Subcutaneous adipose tissue (tissue), 4 donors: Measurements from ENCODE around the gene RAB37. TPM values are rescaled to one million over a fixed set of nuclear protein-coding genes. Genes with fewer than 3 reads are reported as not detected.

Experiments used
- total RNA-seq, 4 donors: library from RNA; depleted of rRNA; stranded (reverse); fragments of >200 nt; gene quantifications; one replicate each; pipeline ENCODE4 v1.1.0, GENCODE V29; 2016
- TF ChIP-seq, protein P1 (sequence below): fragments of 450-650 bp; IDR thresholded peaks from one replicate; pipeline ENCODE4 v1.5.1; 2016; ENCODE audit warnings: low read depth, mild to moderate bottlenecking, control low read depth, antibody characterized with exemption, moderate library complexity

RAB37 gene
- total RNA-seq, 4 donors from 2014 or later = 1.0 to 2.4 (median 1.9) TPM; not detected in 1

DNA sequence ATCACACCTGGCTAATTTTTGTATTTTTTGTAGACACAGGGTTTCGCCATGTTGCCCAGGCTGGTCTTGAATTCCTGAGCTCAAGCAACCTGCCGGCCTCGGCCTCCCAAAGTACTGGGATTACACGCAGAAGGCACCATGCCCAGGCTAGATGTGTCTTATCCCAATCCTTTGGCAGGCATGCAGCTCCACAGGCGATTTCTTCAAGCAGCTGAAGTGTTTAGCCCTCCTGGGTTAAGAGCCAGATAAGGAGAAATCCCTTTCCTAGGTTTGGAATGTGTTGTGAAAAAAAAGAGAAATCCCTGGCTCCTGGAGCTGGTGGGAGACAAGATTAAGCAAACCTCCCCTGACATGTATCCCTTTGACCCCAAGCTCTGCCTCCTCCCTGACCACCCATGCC is 9.3 kb downstream of the RAB37 start:
- TF ChIP-seq, protein P1, sequence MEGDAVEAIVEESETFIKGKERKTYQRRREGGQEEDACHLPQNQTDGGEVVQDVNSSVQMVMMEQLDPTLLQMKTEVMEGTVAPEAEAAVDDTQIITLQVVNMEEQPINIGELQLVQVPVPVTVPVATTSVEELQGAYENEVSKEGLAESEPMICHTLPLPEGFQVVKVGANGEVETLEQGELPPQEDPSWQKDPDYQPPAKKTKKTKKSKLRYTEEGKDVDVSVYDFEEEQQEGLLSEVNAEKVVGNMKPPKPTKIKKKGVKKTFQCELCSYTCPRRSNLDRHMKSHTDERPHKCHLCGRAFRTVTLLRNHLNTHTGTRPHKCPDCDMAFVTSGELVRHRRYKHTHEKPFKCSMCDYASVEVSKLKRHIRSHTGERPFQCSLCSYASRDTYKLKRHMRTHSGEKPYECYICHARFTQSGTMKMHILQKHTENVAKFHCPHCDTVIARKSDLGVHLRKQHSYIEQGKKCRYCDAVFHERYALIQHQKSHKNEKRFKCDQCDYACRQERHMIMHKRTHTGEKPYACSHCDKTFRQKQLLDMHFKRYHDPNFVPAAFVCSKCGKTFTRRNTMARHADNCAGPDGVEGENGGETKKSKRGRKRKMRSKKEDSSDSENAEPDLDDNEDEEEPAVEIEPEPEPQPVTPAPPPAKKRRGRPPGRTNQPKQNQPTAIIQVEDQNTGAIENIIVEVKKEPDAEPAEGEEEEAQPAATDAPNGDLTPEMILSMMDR = no peak

DNA sequence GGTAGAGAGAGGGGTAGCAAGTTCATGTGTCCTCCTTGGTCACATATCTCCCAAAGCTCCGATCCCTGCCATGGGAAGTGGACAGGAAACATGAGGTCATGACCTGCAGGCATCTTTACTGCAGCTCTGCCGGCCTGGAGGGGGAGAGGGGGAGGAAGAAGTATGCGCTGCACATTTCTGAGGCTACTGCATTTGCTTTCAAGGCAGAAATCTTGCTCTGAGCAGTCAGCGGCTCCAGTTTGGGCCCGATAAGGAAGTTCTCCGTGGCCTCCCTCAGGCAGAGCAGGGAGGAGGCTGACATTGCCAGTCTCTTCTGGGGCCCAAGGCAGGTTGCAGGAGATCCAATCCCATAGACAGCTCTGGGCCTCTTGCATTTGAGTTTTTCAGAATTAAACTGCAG is 9.9 kb downstream of the RAB37 start:
- TF ChIP-seq, protein P1 = no peak

DNA sequence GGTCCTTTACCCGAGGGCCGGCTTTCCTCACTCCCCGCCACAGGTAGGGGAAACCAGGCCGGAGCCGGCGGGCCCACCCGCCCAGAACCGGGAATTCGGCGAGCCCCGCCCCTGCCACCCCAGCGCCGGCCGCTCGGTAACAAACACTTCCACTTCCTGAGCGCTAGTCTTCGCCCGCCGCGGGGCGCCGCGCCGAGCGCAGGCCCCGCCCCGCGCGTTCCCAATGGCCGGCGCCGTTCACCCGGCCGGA is 11.1 kb downstream of the RAB37 start:
- TF ChIP-seq, protein P1 = no peak

DNA sequence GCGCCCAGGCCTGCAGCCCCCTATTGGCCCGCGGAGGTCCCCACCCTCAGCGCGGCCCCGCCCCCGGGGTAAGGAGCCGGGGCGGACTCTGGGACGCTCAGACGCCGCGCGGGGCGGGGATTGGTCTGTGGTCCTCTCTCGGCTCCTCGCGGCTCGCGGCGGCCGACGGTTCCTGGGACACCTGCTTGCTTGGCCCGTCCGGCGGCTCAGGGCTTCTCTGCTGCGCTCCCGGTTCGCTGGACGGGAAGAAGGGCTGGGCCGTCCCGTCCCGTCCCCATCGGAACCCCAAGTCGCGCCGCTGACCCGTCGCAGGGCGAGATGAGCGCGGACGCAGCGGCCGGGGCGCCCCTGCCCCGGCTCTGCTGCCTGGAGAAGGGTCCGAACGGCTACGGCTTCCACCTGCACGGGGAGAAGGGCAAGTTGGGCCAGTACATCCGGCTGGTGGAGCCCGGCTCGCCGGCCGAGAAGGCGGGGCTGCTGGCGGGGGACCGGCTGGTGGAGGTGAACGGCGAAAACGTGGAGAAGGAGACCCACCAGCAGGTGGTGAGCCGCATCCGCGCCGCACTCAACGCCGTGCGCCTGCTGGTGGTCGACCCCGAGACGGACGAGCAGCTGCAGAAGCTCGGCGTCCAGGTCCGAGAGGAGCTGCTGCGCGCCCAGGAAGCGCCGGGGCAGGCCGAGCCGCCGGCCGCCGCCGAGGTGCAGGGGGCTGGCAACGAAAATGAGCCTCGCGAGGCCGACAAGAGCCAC is 11.6 kb downstream of the RAB37 start, which contains the start of gene NHERF1:
TSS of gene NHERF1 (plus strand) at position 100 of the 750 bp plus-strand sequence. CDS start at position 319, 219 bp downstream.
- TF ChIP-seq, protein P1 = no peak

DNA sequence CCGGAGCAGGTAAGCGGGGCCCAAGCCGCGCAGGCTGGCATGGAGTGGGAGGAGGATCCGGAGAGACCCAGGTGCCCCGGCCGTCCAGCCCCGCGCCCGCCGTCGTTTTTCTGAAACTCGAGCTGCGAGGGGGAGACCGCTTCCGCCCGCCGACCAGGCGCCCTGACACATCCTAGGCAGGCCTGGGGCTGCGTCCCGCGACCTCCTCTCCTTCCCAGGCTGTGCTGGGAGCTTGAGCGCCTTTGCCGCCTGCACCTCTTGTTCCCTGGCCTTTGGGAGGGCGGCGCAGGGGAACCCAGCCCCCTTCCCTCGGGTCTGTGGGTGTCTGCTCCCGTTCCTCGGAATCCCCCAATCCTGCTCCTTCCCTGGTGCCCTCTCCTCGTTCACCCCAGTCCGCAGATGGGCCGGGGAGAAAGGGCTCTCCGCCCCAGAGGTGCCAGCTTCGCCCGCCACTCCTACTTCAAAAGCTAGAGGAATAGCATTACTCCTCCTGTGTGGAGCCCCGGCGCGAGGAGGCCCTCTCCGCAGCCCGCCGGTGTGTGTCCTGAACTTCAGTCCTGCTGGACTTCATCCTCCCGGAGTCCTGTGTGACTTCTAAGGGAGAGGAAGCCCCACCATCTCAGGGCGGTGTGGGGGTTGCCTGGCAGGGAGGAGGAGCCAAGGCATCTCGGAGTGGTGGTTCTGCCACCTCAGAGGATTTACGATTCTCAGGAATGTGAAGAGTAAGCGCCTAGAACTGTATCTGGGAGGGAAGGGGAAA is 12.4 kb downstream of the RAB37 start:
- TF ChIP-seq, protein P1 = no peak

DNA sequence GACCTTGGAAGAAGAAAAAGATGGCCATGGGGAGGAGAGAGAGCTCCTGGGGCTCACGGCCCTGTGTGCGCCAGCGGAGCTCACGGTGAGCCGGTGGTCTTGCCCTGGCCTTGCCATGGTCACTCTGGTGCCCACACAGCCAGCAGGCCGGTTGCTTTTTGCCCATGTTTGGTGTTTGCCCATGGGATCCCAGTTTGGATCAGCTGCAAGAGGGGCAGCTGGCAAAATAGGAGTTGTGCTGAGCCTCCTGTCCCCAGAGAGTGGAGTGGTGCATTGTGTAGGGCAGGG is 12.9 kb downstream of the RAB37 start:
- TF ChIP-seq, protein P1 = no peak

DNA sequence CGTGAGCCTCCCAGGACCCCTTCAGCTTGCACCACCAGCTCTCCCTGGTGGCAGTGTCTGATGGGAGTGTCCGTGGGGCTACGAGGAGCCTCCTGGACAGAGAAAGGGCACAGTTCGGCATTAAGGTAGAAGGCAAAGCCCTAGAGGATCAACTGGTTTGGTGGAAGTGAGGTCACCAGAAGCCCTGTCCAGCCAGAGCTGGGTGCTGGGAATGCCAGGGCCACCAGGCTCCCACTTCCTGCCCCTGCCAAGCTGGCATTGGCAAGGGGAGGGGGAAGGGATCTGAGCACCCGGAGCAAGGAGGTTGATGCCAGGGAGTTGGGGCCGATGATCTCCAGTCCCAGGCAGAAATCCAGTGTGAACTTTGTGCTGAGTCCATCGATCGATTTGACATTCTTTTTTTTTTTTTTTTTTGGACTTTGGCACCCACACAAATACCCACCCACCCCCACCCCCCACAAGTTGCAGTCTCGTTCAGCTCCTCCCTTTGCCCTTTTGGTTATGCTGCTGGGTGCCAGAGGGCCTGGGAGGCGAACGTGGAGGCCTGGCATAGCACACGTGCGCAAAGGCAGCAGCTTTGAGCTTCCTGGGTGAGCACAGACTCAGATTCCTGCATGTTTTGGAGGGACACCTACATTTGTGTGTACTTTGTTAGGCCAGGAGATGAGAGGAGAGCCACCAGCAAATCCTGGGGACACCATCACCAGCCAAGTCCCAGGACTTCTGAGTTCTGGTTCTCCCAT is 13.4 kb downstream of the RAB37 start:
- TF ChIP-seq, protein P1 = no peak
